Lower lobe of right lung (tissue), 2 donors: Measurements from ENCODE around the gene CCDC92B. TPM values are rescaled to one million over a fixed set of nuclear protein-coding genes. Genes with fewer than 3 reads are reported as not detected.

Experiments used
- ATAC-seq, 2 donors: fragments of 200-7000 bp; cut with Tn5 transposase; one replicate each; pipeline ENCODE4 v1.9.1; 2020 to 2022; ENCODE audit warnings: mild to moderate bottlenecking in 2 of 2, moderate library complexity in 2 of 2
- DNase-seq: peaks from one replicate; pipeline ENCODE4 v3.0.0-alpha.2; 2020
- H3K27ac ChIP-seq: fragments of 200-600 bp; one replicate; pipeline ENCODE4 v1.8.0; 2022
- H3K27me3 ChIP-seq: fragments of 200-600 bp; one replicate; pipeline ENCODE4 v1.8.0; 2022; ENCODE audit warnings: low read depth
- H3K36me3 ChIP-seq: fragments of 200-600 bp; one replicate; pipeline ENCODE4 v1.8.0; 2022; ENCODE audit warnings: mild to moderate bottlenecking
- H3K4me1 ChIP-seq: fragments of 200-600 bp; one replicate; pipeline ENCODE4 v1.8.0; 2022
- H3K4me3 ChIP-seq: fragments of 200-600 bp; one replicate; pipeline ENCODE4 v1.8.0; 2022; ENCODE audit warnings: mild to moderate bottlenecking
- H3K9me3 ChIP-seq: fragments of 200-600 bp; one replicate; pipeline ENCODE4 v1.8.0; 2022
- intact Hi-C: fragments of 100-400 bp; cut with DNase I; formaldehyde crosslinking; loops from one replicate; pipeline ENCODE4 v1.11.0; 2022
- total RNA-seq: library from RNA; stranded (reverse); fragmentation: NEBNext Ultra II Directional; extraction: Animal tissue kit (Norgen Biotek cat#: 25700); gene quantifications from one replicate; pipeline ENCODE4 v1.2.1, GENCODE V29; 2021
- TF ChIP-seq, protein P1 (sequence below): fragments of 200-600 bp; IDR thresholded peaks from one replicate; pipeline ENCODE4 v1.8.0; 2022; ENCODE audit warnings: antibody characterized with exemption, mild to moderate bottlenecking
- donor health status: DM: no; HTN: yes; CAD: no; lungs with severe emphysema.

The CCDC92B gene
- total RNA-seq, 1 donor from 2014 or later = 0.12 TPM

DNA sequence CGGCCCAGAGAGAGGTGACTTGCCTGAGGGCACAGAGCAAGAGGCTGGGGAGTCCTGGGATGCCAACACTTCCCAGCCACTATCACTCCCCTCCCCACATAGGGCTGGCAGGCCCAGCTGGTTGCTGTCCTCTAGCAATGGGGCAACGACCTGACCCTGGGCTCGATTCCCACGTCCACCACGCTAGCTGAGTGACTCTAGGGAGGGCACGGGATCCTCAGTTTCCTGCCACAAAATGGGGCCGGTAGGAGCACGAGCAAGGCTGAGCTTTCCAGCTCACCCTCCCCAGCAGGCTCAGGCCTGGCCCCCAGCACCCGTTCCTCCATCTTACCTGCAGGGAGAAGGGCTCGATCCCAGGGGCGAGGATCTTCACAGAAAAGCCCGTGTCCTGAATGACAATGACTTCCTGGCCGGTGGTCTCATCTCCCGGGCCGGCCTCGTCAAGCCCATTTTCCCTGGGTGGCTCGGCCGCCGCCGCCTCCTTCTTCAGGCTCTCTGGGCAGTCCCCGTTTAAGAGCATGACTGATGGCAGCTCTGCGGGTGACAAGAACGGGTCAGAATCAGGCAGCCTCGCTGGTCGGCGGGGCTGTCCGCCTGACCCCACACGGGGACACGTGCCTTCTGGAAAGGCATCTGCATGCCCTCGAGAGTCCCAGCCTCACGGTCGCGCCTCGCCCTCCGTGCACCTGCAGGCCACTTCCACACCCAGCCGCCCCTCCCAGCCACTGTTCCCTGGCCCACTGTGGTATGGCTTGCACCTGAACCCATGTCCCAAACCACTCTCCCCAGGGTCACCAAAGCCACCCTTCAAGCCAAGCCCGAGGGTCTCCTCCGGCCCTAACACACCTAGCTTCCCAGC lies 45.2 kb downstream of the CCDC92B start:
- peaks cover 23% of the 10 kb centered on the region for H3K4me1 ChIP-seq
- ATAC-seq = no peak
- TF ChIP-seq, protein P1, sequence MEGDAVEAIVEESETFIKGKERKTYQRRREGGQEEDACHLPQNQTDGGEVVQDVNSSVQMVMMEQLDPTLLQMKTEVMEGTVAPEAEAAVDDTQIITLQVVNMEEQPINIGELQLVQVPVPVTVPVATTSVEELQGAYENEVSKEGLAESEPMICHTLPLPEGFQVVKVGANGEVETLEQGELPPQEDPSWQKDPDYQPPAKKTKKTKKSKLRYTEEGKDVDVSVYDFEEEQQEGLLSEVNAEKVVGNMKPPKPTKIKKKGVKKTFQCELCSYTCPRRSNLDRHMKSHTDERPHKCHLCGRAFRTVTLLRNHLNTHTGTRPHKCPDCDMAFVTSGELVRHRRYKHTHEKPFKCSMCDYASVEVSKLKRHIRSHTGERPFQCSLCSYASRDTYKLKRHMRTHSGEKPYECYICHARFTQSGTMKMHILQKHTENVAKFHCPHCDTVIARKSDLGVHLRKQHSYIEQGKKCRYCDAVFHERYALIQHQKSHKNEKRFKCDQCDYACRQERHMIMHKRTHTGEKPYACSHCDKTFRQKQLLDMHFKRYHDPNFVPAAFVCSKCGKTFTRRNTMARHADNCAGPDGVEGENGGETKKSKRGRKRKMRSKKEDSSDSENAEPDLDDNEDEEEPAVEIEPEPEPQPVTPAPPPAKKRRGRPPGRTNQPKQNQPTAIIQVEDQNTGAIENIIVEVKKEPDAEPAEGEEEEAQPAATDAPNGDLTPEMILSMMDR = no peak
- H3K27me3 ChIP-seq = no peaks in the 10 kb centered on the region
- H3K36me3 ChIP-seq = peaks cover 52% of the 10 kb centered on the region
- DNase-seq = peak; percentile 45
- H3K4me3 ChIP-seq = no peak overlapping the region
- no peaks in the 10 kb centered on the region for H3K9me3 ChIP-seq
- intact Hi-C loops = no loop called here
- H3K27ac ChIP-seq = no peak overlapping the region

DNA sequence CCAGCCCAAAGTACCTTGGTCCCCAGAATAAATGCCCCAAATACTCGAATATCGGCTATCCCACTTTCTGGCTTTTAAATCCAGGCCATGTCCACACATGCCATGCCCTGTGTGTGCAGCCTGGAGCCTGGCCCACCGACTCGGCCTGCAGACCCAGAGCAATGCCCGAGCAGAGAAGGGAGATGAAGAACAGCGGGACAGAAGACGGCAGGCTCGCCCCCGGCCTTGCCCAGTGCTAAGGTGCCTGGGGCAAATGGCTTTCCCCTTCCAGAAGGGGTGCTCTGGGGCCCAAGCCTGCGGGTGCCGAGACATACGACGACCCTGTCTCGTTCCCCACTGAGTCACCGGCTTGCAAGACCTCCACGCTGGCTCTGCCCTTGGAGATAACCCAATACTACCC lies 45.8 kb downstream of the CCDC92B start:
- Histone ChIP-seq H3K4me1 (peaks cover 16% of the 10 kb centered on the region), H3K36me3 (peaks cover 59% of the 10 kb centered on the region)
- intact Hi-C loops = no loop called here

GRCh38 chr17:2703181-2703580 lies 46.3 kb downstream of the CCDC92B start:
- Histone ChIP-seq H3K27me3 (no peaks in the 10 kb centered on the region), H3K4me1 (peaks cover 12% of the 10 kb centered on the region), H3K36me3 (peaks cover 63% of the 10 kb centered on the region), H3K27ac (no peak overlapping the region), H3K4me3 (no peak overlapping the region), H3K9me3 (no peaks in the 10 kb centered on the region)
- no peak for ATAC-seq
- TF ChIP-seq, protein P1 = no peak
- DNase-seq = peak; percentile 45
- intact Hi-C loops = no loop called here

More for the DNA sequence above, 45.8 kb downstream of the CCDC92B start:
- H3K9me3 ChIP-seq = no peaks in the 10 kb centered on the region
- no peak overlapping the region for H3K27ac ChIP-seq
- TF ChIP-seq, protein P1 = no peak
- ATAC-seq = no peak
- H3K27me3 ChIP-seq = no peaks in the 10 kb centered on the region
- H3K4me3 ChIP-seq = no peak overlapping the region
- DNase-seq = peak; percentile 34

DNA sequence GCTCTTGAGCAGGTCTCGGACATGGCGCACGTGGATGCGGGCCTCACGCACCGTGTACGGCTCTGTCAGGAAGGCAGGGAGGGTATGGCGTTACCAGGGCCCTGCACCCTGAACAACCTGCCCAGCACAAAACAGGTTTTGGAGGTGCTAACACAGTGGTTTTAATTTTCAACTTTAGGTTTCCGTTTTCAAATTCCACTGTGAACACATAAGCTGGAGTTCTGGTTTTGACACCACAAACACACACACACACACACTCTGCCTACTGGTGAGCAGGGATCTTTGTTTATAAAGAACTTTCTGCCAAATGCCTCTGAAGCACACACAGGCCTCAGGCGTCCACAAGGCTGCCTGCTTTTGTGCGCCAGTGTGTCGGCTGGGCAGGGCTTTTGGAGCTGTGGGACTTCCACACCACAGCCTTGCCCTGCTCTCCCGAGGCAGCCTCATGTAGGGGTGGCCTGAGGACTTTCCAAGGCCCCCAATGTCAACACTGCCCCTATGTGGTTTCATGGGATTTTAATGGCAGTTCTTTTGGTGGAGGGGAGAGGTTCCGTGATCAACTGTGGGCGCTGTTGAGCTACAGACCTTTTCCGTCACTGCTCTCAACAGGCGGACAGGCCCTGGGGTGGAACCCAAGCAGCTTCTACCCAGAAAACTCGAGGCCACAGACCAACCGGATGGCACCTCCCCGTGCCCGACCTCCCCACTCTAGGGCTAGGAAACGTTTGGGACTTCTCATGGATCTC lies 47.3 kb downstream of the CCDC92B start:
- intact Hi-C loops = no loop called here
- DNase-seq = peak; percentile 43
- H3K4me3 ChIP-seq = no peak overlapping the region
- peaks cover 2% of the 10 kb centered on the region for H3K4me1 ChIP-seq
- peaks cover 73% of the 10 kb centered on the region for H3K36me3 ChIP-seq
- H3K27ac ChIP-seq = no peak overlapping the region
- H3K9me3 ChIP-seq = no peaks in the 10 kb centered on the region
- TF ChIP-seq, protein P1 = no peak
- no peak for ATAC-seq
- no peaks in the 10 kb centered on the region for H3K27me3 ChIP-seq

DNA sequence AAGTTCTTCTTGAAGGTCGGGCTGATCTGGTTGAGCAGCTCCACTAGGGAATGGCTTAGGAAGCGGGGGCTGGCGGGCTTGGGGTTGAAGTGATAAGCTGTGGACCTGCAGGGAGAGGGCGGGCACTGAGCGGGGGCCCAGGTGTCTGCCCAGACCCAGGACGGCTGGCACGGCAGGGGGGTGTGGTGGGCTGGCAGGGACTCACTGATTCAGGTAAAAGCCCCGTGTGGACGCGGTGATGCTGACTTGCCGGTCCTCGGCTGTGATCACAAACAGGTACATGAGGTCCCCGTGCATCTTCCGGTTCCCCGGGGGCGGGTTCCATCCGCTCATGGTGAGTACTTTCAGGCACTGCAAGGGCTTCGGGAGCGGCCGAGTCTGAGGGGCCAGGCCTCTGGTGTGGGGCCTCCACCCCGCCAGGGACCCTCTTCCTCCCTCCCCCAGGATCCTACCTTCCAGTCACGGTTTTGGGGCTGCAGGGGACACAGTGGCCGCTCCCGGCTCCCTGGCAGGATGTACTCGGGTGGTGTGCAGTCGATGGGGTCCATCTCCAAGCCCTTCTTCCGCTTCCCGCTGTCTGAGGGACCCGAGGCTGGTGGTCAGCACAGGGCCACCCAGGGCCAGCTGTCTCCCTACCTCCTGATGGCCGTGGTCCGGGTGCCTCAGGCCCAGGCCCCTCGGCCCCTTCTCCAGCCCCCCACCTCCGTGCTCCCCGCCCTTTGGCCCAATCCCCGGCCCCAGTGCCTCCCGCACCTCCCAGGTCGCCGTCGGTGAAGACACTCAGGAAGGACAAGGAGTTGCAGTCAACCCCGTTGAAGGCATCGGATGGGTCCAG lies 48.1 kb downstream of the CCDC92B start:
- Histone ChIP-seq H3K4me3 (no peak overlapping the region), H3K4me1 (no peaks in the 10 kb centered on the region), H3K36me3 (peaks cover 81% of the 10 kb centered on the region), H3K9me3 (no peaks in the 10 kb centered on the region), H3K27ac (no peak overlapping the region), H3K27me3 (no peaks in the 10 kb centered on the region)
- ATAC-seq = no peak
- intact Hi-C loops = no loop called here
- peak; percentile 49 for DNase-seq
- TF ChIP-seq, protein P1 = no peak
